Osteocyte (in vitro differentiated cells): Measurements from ENCODE around the gene TP53INP2. TPM values are rescaled to one million over a fixed set of nuclear protein-coding genes. Genes with fewer than 3 reads are reported as not detected.
"Not testable (repeated sequence)": the region's sequence is repeated elsewhere in the genome, so short reads cannot be mapped to it uniquely, and the experiment has no call there.

Source experiments
- DNase-seq: peaks from one replicate; pipeline ENCODE4 v3.0.0; 2021; ENCODE audit warnings: mixed read lengths; ENCODE audit not compliant: unreplicated experiment; ENCODE audit errors: extremely low spot score
- H3K27ac Mint-ChIP-seq: one replicate; pipeline ENCODE4 v1.8.0; 2021; ENCODE audit warnings: mild to moderate bottlenecking, mixed read lengths; ENCODE audit not compliant: unreplicated experiment
- H3K27me3 Mint-ChIP-seq: one replicate; pipeline ENCODE4 v1.8.0; 2021; ENCODE audit warnings: mixed read lengths; ENCODE audit not compliant: unreplicated experiment
- H3K36me3 Mint-ChIP-seq: one replicate; pipeline ENCODE4 v1.8.0; 2021; ENCODE audit warnings: mixed read lengths; ENCODE audit not compliant: unreplicated experiment
- H3K4me1 Mint-ChIP-seq: one replicate; pipeline ENCODE4 v1.8.0; 2021; ENCODE audit warnings: mixed read lengths; ENCODE audit not compliant: unreplicated experiment
- H3K4me3 Mint-ChIP-seq: one replicate; pipeline ENCODE4 v1.8.0; 2021; ENCODE audit warnings: mild to moderate bottlenecking, moderate library complexity, mixed read lengths; ENCODE audit not compliant: unreplicated experiment
- H3K9me3 Mint-ChIP-seq: one replicate; pipeline ENCODE4 v1.8.0; 2021; ENCODE audit warnings: mixed read lengths; ENCODE audit not compliant: unreplicated experiment
- long read RNA-seq: library from polyadenylated mRNA; unstranded; transcript quantifications from one replicate; pipeline ENCODE4 v2.0.0, GENCODE V29; 2021
- total RNA-seq: library from RNA; stranded (reverse); gene quantifications from 2 replicates; pipeline ENCODE4 v1.2.1, GENCODE V29; 2021
- TF ChIP-seq, protein P1 (sequence below): fragments of 200-600 bp; sonication (generic); IDR thresholded peaks from 2 replicates; pipeline ENCODE4 v1.5.0; 2021; ENCODE audit warnings: antibody characterized with exemption, mild to moderate bottlenecking, moderate library complexity

Gene TP53INP2, protein sequence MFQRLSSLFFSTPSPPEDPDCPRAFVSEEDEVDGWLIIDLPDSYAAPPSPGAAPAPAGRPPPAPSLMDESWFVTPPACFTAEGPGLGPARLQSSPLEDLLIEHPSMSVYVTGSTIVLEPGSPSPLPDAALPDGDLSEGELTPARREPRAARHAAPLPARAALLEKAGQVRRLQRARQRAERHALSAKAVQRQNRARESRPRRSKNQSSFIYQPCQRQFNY
- 34.3 and 34.4 TPM in 2 replicates for total RNA-seq
- long read RNA-seq, partial matches to known transcripts: 8 of 10 reads
- long read RNA-seq, other reads (novel, unspliced or antisense): 2 of 10 reads

DNA sequence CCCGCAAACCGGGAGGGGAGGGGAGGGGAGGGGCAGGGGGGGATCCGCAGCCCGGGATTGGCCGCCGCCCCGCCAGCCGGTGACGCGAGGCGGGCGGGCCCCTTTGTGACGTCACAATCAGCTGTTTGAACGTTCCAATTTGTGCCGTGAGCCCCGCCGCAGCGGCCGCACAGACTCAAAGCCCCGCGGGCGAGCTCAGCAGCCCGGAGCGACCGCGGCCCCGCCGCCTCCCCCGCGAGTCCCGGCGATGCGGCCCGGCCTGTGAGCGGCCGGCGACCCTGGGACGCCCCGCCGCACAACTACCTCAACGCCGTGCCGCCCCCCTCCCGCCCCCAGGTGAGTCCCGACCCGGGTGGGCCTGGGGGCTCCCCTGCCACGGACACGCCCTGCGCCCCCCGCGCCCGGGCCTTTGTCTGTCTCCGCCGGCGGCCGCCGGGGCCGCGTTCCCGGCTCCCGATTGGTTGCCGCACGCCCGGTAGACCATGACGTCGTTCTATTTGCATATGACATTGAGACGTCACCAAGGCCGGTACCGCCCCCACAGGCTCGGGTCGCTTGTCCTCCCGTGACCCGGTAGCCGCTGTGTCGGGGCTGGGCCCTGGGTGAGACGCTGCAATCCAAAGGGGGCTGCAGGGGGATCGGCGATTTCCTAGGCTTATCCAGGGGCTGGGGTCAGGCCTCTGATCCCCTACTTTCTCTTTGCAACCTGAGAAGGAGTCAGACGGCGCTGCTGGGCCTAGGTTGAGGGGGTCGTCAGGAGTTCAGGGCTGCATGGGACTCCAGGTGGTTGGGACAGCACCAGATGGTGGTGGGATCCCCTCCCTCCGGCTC is at the start of gene TP53INP2:
TP53INP2 (plus strand) TSS at position 168 of the 831 bp plus-strand sequence. CDS start 4,396 bp downstream, outside the sequence.
- Mint-ChIP-seq H3K9me3 (no peaks in the 10 kb centered on the region), H3K27me3 (no peaks in the 10 kb centered on the region), H3K4me3 (peak within 1 kb of the TSS; percentile 97), H3K36me3 (no peaks in the 10 kb centered on the region), H3K4me1 (peaks cover 38% of the 10 kb centered on the region), H3K27ac (peak within 1 kb of the TSS; percentile 99)
- TF ChIP-seq, protein P1, sequence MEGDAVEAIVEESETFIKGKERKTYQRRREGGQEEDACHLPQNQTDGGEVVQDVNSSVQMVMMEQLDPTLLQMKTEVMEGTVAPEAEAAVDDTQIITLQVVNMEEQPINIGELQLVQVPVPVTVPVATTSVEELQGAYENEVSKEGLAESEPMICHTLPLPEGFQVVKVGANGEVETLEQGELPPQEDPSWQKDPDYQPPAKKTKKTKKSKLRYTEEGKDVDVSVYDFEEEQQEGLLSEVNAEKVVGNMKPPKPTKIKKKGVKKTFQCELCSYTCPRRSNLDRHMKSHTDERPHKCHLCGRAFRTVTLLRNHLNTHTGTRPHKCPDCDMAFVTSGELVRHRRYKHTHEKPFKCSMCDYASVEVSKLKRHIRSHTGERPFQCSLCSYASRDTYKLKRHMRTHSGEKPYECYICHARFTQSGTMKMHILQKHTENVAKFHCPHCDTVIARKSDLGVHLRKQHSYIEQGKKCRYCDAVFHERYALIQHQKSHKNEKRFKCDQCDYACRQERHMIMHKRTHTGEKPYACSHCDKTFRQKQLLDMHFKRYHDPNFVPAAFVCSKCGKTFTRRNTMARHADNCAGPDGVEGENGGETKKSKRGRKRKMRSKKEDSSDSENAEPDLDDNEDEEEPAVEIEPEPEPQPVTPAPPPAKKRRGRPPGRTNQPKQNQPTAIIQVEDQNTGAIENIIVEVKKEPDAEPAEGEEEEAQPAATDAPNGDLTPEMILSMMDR: peak; percentile 1
- DNase-seq: peak; percentile 96

DNA sequence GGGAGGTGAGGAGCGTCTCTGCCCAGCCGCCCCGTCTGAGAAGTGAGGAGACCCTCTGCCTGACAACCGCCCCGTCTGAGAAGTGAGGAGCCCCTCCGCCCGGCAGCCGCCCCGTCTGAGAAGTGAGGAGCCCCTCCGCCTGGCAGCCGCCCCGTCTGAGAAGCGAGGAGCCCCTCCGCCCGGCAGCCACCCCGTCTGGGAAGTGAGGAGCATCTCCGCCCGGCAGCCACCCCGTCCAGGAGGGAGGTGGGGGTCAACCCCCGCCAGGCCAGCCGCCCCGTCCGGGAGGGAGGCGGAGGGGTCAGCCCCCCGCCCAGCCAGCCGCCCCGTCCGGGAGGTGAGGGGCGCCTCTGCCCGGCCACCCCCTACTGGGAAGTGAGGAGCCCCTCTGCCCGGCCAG is 45.5 kb upstream of the TP53INP2 start:
- not testable (repeated sequence) for H3K27ac Mint-ChIP-seq, H3K4me1 Mint-ChIP-seq, H3K27me3 Mint-ChIP-seq, H3K9me3 Mint-ChIP-seq, H3K36me3 Mint-ChIP-seq, DNase-seq, H3K4me3 Mint-ChIP-seq

DNA sequence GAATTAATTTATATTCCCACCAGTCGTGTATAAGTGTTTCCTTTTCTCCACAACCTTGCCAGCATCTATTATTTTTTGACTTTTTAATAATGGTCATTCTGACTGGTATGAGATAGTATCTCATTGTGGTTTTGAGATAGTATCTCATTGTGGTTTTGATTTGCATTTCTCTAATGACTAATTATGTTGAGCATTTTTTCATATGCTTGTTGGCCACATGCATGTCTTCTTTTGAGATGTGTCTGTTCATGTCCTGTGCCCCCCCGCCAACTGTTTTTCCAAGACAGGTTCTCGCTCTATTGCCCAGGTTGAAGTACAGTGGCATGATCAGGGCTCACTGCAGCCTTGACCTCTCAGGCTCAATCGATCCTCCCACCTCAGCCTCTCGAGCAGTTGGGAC is 42.3 kb upstream of the TP53INP2 start:
- not testable (repeated sequence) for H3K9me3 Mint-ChIP-seq, DNase-seq, H3K27ac Mint-ChIP-seq, H3K36me3 Mint-ChIP-seq, H3K4me3 Mint-ChIP-seq, H3K4me1 Mint-ChIP-seq, H3K27me3 Mint-ChIP-seq

DNA sequence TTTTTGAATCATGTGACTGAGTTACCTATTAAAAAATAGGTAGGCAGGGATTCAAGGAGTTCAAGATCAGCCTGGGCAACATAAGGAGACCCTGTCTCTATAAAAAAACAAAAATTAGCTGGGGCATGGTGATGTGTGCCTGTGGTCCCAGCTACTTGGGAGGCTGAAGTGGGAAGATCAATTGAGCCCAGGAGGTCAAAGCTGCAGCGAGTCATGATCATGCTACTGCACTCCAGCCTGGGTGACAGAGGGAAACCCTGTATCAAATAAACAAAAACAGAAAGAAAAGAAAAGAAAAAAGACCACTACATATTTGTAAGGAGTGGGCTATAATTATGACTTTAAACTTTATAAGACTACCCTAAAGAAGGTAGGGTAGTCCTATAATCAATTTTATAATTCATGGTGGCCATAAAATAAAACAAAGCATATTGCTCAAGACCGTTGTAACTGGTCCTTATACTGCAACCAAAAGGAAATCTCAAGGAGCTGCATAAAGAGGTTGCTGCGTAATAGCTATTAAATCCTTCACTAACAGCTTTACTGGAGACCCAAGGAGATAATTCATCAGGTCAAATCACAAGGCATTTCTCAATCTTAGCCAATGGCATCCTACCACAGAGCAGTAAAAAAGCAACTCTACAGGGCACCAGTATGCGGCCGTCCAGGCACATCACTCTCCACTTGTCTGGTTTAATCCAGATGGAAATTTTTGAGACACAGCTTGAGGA is 40.8 kb upstream of the TP53INP2 start:
- H3K9me3 Mint-ChIP-seq: no peaks in the 10 kb centered on the region
- TF ChIP-seq, protein P1: no peak
- H3K36me3 Mint-ChIP-seq: no peaks in the 10 kb centered on the region
- H3K27ac Mint-ChIP-seq: no peak overlapping the region
- H3K27me3 Mint-ChIP-seq: no peaks in the 10 kb centered on the region
- H3K4me3 Mint-ChIP-seq: no peak overlapping the region
- no peaks in the 10 kb centered on the region for H3K4me1 Mint-ChIP-seq
- DNase-seq: no peak

DNA sequence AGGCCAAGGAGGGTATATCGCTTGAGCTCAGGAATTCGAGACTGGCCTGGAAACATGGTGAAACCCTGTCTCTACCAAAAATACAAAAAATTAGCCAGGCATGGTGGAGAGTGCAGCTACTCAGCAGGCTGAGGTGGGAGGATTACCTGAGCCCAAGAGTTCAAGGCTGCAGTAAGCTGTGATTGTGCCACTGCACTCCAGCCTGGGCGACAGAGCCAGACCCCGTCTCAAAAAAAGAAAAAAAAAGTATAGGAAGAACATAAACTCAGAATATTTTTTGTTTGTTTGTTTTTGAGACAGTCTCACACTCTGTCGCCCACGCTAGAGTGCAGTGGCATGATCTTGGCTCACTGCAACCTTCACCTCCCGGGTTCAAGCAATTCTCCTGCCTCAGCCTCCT is 39.4 kb upstream of the TP53INP2 start:
- DNase-seq, H3K27ac Mint-ChIP-seq, H3K4me1 Mint-ChIP-seq, H3K27me3 Mint-ChIP-seq, H3K9me3 Mint-ChIP-seq, H3K36me3 Mint-ChIP-seq, H3K4me3 Mint-ChIP-seq: not testable (repeated sequence)

DNA sequence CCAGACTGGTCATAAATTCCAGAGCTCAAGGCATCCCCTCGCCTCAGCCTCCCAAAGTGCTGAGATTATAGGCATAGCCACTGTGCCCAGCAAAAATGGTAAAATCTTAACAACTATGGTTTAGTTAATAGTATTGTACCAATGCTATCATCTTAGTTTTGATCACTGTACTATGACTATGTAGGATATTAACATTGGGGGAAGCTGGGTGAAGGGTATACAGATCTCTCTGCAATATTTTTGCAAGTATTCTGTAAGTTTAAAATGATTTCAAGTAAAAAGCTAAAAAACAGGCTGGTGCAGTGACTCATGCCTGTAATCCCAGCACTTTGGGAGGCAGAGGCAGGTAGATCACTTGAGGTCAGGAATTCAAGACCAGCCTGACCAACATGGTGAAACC is 35.0 kb upstream of the TP53INP2 start:
- no peak overlapping the region for H3K27ac Mint-ChIP-seq
- H3K4me3 Mint-ChIP-seq: no peak overlapping the region
- TF ChIP-seq, protein P1: no peak
- DNase-seq: no peak
- no peaks in the 10 kb centered on the region for H3K27me3 Mint-ChIP-seq
- H3K9me3 Mint-ChIP-seq: no peaks in the 10 kb centered on the region
- H3K4me1 Mint-ChIP-seq: no peaks in the 10 kb centered on the region
- peaks cover 3% of the 10 kb centered on the region for H3K36me3 Mint-ChIP-seq
